HL-60 (cell line): ENCODE data around the gene DAPK1.

Experiments used
- DNase-seq, 2 experiments: peaks; one replicate each; pipeline ENCODE4 v3.0.0-alpha.2; 2010 to 2020; ENCODE audit warnings: low read depth in 1 of 2, low spot score in 1 of 2
- H3K27ac ChIP-seq: fragments of 250-450 bp; sonication (Bioruptor Pico); replicated peaks from 2 replicates; pipeline ENCODE4 v1.5.1; 2020; ENCODE audit warnings: mild to moderate bottlenecking, moderate library complexity
- H3K27me3 ChIP-seq: fragments of 250-450 bp; sonication (Bioruptor Pico); 2 replicates; pipeline ENCODE4 v1.5.1; 2021; ENCODE audit warnings: mild to moderate bottlenecking, moderate library complexity; ENCODE audit not compliant: insufficient read depth, poor library complexity, severe bottlenecking
- H3K4me3 ChIP-seq: replicated peaks from 2 replicates; pipeline ENCODE4 v1.5.1; 2011; ENCODE audit warnings: mild to moderate bottlenecking, control low read depth, low read length; ENCODE audit not compliant: insufficient read depth
- CTCF ChIP-seq: IDR thresholded peaks from one replicate; pipeline ENCODE4 v1.5.1; 2011; ENCODE audit warnings: low read length, control low read depth, inconsistent platforms; ENCODE audit not compliant: insufficient read depth
- GABPA ChIP-seq: IDR thresholded peaks from 2 replicates; pipeline ENCODE4 v1.6.1; 2012; ENCODE audit warnings: low read depth
- POLR2AphosphoS5 ChIP-seq: IDR thresholded peaks from 2 replicates; pipeline ENCODE4 v1.6.1; 2012; ENCODE audit warnings: low read depth
- REST ChIP-seq: IDR thresholded peaks from 2 replicates; pipeline ENCODE4 v1.6.1; 2012; ENCODE audit warnings: low read depth; ENCODE audit not compliant: insufficient replicate concordance
- SPI1 ChIP-seq: IDR thresholded peaks from 2 replicates; pipeline ENCODE4 v1.6.1; 2012; ENCODE audit warnings: low read depth, mild to moderate bottlenecking, borderline replicate concordance

Gene DAPK1

GRCh38 chr9:87572719-87573118, 75.1 kb downstream of the DAPK1 start:
- Histone ChIP-seq H3K27me3 (no peaks in the 10 kb centered on the region), H3K27ac (no peak overlapping the region), H3K4me3 (no peak overlapping the region)
- no peak for DNase-seq
- TF ChIP-seq POLR2AphosphoS5 (no peak), SPI1 (no peak), CTCF (no peak), GABPA (no peak)

- Histone ChIP-seq H3K27ac (no peak overlapping the region), H3K4me3 (no peak overlapping the region), H3K27me3 (no peaks in the 10 kb centered on the region)
- DNase-seq: no peak
- TF ChIP-seq GABPA: no peak
Measured at GRCh38 chr9:87573841-87574342, 76.2 kb downstream of the DAPK1 start.

- no peak overlapping the region for H3K27ac ChIP-seq
- H3K4me3 ChIP-seq: no peak overlapping the region
- TF ChIP-seq SPI1 (no peak), GABPA (no peak), POLR2AphosphoS5 (no peak), REST (no peak), CTCF (no peak)
- no peak for DNase-seq
- no peaks in the 10 kb centered on the region for H3K27me3 ChIP-seq
Measured at GRCh38 chr9:87577746-87578145, 80.1 kb downstream of the DAPK1 start.

- no peak for TF ChIP-seq CTCF
- no peak for TF ChIP-seq SPI1
- no peak for TF ChIP-seq REST
- TF ChIP-seq POLR2AphosphoS5: no peak
- no peak for TF ChIP-seq GABPA
- no peaks in the 10 kb centered on the region for H3K27me3 ChIP-seq
- no peak overlapping the region for H3K27ac ChIP-seq
- no peak overlapping the region for H3K4me3 ChIP-seq
- no peak for DNase-seq
Measured at GRCh38 chr9:87578625-87579024, 81.0 kb downstream of the DAPK1 start.
